Islet precursor cell (in vitro differentiated cells): Measurements from ENCODE around the gene TLE4.

Experiments
- DNase-seq: peaks from one replicate; pipeline ENCODE4 v3.0.0-alpha.2; 2018

The TLE4 gene

DNA sequence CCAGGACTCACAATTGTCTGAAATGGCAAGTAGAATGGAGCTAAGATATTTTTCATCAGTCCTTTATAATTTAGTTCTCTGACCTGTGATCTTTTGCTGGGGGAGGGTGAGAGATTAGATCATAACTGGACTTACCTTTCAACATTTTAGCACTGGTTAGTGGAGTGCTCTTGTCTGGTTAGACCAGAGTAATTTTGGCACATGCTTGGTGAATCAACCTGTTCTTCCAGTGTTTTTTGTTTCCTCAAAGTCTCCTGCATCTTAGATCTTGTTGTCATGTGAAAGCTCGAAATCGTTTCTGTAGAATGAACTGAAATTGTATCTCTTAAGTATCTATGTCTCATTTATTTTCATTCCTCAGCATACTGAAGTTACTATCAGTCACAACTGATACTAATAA lies 122.4 kb downstream of the TLE4 start:
- no peak for DNase-seq

DNA sequence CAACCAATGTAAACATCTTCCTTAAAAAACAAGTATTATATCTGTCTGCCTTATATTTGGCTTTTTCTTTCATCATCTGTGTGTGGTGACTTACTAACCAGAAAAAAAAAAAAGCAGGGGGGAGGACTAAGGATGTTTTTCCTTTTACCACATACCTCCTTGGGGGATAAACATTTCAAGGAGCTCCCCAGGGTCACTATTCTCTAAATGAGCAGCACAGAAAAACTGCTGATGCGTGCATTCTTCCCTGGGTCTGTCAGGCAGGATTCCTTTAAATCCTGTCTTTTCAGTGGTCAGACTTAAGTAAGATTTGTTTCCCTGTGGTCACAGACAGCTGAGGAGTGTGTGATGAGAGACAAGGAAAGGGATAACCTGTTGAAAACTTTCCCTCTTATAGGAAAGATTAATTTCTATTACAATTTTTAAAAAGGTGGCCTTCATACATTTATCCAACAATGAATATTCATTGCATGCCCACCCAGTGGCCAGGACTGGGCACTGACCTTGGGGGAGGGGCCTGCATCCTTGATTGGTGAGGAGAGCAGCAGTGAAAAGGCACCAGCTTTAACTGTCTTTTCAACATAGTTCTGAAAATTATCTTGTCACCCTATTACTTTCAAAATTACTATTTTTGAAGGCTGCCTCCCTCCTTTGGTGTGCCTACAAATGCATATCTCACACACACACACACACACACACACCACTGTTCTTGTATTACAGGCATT lies 123.1 kb downstream of the TLE4 start:
- DNase-seq = peak; percentile 82

DNA sequence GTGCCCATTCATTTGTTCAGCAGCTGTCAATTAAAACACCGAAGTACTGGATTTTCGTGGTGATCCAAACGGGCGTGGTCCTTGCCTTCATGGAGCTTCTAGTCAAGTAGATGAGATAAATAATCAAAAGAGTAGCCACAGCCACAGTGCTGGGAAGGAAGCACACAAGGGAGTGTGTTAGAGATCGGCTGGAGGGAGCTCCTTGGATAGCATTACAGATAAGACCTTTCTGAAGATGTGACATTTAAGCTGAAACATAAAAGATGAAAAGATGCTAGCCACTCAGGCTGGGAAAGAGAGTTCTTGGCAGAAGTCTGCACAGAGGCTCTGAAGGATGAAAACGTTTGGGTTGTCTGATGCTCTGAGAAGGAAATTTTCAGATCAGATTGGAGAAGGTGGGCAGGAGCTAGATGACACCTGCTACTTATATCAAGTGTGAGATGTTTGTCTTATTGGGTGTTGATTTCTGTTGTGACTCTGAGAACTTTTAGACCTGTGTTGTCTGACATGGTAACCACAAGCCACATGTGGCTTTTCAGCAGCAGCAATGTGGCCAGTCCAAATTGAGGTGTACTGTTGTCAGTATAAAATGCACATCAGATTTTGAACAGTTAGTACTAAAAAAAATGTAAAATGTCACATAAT lies 123.9 kb downstream of the TLE4 start:
- no peak for DNase-seq

DNA sequence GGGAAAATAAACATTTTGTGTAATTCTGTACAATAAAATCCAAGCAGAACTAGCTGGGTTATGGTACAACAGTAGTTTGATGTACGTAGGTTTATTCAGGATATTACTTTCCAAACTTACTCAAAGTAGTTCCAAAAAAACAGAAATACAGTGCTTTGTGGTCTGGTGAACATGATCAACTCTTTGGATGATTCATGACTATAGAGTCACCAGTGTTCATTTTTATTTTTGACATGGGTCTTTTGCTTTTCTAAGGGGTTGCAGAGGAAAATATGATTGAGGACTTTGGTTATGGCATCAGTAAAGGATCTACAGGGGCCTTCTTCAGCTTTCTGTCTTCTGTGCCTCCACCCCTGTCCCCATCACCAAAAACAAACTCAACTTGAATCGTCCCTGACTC lies 127.2 kb downstream of the TLE4 start:
- no peak for DNase-seq

DNA sequence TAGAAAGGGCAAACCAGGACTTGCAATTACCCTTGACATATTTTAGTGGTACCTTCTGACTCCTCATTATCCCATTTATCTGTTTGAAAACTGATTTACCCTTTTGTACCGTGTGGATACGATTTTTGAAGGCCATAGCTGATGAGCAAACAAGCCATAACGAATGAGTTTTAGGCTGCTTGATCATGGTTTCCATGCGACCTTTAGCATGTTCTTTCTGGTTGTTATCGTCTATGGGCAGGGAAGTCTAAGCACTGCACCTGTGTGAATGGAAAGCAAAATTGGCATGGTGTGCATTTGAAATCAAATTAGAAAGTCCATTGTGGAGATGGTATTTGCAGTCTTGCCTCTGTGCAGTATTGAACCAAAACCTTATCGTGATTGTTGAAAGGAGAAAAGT lies 127.7 kb downstream of the TLE4 start:
- no peak for DNase-seq

DNA sequence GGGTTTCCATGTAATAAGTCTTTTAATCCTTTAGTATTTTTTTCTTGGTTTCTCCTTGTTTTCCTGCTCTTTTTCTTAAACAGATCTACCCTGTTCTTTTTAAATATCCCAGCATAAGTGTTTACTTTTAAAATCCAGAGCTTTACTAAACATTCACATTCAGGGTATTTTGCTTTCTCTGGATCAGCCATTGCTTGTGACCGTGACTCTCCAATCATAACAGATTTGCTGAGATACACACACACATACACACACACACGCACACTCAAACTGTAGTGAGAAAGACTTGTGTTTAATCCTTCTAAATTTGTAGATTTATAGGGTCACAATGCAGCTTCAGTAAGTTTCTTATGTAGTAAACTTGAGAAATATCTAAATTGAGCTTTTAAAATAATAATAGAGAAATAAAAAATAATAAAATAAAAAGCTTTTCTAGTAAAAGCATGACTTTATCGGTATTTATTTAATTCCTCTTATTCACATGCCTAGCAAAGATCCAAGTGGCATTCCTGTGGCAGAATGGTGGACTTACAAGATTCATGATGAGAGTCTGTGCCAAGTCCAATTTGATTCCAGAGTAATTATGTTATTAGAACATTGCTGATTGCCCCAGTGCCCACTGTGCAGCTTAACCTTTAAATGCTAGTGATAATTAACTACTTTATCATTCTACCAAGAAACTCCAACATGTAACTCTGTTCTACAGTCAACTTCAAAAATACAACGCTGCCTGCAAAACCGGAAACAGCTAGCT lies 129.0 kb downstream of the TLE4 start:
- no peak for DNase-seq

DNA sequence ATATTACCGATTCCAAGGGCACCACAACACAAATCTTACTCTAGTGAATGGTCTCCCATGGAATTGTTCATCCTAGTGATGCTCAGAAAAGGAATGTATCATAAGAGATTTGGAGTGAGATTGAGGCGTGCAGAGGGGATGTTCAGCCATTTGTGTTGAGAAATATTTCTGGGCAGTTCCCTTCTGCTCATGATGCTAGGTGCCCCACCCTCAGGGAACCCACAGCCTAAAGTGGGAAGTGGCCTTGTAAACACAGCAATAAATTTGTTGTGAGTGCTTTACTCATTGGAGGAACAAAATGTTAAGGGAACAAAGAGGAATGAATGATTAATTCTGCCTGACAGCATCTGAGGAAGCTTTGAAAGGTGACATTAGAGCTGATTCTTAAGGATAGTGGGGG lies 129.9 kb downstream of the TLE4 start:
- no peak for DNase-seq

DNA sequence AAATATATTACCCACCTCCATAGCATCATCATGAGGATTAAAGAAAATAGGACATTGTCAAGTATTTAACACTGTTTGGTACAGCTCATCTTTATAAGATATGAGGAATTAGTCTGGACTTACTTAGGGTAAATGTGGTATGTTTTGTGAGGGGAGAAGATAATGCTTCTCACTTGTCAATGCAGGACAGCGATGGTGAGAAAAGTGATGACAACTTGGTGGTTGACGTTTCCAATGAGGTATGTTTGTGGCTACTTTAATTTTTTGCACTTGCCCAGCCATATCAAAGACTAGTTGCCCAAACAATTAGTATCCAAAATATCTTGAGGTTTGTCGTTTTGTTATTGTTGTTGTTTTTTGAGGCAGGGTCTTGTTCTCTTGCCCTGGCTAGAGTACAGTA lies 133.9 kb downstream of the TLE4 start:
- DNase-seq = no peak

DNA sequence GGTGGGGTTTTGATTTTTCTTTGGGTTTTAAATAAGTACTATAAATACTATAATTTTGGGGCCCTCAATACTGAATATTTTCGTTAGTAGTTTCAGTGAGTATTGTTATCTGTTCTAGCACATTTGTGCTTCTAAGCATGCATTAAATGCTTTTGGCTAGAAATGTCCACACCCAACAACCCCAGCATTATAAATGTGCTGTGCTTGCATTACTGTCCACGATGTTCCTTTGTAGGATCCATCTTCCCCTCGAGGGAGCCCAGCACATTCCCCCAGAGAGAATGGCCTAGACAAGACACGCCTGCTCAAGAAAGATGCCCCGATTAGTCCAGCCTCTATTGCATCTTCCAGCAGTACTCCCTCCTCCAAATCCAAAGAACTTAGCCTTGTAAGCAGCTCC lies 134.7 kb downstream of the TLE4 start:
- DNase-seq = no peak

DNA sequence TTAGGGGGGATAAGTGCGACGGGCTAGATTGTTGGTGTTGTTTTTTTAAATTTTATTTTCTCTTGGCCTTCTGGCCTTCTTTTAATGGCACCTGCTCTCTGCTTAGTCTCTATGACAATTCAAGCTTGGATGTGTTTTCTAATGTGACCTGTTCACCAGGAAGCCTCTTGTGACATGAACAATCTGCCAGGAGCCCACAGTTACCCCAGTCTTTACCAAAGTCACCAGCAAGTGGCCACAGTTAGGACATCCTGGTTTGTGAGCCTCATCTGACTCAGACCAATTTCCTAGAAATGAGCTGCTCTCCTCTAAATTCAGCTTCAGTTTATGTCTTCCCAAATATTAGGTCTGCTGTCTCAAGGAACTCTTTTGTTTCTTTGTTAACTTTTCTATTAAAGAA lies 135.8 kb downstream of the TLE4 start:
- no peak for DNase-seq

DNA sequence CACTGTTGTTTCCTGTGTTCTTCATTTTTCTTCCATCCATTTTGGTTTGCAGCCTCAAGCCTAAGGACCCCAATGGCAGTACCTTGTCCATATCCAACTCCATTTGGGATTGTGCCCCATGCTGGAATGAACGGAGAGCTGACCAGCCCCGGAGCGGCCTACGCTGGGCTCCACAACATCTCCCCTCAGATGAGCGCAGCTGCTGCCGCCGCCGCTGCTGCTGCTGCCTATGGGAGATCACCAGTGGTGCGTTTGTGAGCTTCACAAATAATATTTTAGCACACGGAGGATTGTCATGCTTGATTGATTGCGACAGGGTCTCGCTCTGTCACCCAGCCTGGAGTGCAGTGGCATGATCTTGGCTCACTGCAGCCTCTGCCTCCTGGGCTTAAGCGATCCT lies 136.8 kb downstream of the TLE4 start:
- DNase-seq = no peak

DNA sequence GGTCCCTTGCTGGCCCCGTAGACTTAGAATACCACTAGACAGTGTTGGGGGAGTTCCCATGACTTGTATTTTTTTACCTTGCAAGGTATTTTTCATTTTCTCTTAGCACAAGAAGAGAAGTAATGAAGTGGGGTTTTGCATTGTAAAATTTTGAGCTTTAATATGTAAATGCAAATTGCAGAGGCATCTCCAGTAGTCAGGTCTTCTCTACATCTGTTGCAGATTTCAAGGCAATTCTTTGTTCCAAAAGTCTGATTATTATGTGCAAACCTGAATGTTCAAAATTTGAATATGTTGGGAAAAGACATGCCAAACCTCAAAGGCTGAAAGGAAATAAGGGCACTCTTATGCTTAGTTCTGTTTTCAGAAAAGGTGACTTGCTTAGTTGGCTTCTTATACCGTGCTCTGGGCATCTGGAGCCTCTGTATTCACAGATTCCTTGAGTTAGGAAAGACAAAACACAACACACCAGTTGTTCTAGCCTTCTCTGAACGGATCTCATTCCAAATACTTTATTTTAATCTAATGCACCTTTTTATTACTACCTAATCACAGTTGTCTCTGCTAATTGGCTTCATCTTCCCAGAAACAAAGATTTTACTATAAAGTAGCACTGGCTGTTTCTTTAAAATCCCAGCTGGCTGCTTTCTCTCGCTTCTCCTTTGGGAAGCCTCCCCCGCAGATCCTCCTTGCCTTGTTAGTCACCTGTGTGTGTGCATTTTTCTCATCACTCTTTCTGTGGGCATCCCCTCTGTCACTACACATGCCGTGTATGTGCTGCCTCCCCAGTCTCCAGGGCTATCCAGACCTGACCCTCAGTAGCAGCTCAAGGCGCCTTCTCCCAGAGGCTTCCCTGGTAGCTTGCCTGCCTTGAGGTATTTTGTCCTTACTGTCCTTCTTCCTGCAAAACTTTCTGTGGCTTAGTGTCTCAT lies 138.2 kb downstream of the TLE4 start:
- no peak for DNase-seq

DNA sequence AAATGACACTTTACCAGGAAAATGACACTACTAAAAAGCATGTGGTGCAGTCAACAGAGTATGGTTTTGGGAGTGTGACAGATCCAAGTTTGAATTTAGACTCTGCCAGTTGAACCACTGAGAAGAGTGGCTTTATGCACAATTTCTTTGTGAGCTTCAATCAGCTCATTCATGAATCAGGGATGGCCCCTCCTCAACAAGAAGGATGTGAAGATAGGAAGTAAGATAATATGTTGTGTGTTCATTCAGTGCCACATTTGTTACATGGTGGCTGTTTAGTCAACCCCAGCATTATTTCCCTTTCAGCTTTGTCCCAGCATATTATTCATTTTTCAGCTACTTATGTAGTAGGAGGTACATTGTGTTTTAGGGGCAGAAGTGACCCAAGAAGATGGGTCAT lies 140.1 kb downstream of the TLE4 start:
- DNase-seq = no peak

DNA sequence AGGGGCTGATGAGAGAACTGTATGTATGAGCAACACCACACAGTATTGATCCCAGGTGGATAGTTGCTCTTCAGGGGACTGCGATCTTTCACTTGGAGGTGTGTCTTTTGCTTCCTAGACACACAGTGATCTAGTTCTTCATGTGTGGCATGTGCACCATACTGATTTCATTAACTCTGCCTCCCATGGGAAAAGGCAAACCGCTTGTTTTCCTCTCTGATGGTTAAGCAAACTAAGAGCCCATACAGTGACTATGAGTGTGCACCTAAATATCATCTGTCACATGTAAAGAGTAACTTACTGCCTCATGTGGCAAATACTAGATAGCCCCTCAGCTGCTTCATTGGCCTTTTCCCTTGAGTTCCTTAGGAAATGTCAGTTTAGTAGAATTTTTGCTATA lies 147.3 kb downstream of the TLE4 start:
- no peak for DNase-seq

DNA sequence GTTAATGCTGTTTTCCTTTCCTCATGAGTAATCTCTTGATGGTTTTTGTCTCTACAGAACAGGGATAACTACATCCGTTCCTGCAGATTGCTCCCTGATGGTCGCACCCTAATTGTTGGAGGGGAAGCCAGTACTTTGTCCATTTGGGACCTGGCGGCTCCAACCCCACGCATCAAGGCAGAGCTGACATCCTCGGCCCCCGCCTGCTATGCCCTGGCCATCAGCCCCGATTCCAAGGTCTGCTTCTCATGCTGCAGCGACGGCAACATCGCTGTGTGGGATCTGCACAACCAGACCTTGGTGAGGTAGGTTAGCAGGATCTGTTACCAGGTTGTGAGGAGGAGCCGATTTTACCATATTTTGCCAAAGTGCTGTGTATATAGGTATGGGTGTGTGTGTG lies 148.2 kb downstream of the TLE4 start:
- no peak for DNase-seq

DNA sequence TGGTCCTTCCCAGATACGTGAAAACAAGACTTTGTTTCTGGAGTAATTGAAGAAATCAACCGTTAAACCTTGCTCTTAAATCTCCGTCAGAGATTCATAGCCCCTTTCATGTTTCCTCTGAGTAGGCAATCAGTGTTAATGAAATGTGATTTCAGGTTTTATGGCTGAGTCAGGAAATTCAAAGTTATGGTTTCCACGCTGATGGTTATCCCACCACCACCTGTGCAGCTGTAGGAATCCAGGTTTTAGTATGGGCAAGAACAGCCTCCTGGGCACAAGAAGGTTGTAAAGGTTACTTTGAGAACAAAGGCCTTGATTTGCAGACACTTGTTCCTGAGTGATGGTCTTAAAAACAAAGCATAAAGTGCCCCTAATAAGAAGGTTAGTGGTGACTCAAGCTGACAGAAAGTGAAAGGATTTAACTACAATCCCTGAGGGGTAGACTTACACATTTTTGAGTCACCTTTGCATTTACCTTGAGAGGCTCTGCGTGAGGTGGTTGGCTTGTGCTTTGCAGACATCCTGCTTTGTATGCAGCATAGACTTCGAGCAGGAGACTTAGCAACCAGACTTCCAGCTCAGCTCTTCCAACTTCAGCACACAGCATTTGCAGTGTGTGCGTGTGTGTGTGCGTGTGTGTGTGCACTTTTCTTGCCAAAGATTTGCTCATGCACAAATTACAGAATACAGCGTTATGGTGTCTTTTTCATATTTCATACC lies 159.6 kb downstream of the TLE4 start:
- no peak for DNase-seq

DNA sequence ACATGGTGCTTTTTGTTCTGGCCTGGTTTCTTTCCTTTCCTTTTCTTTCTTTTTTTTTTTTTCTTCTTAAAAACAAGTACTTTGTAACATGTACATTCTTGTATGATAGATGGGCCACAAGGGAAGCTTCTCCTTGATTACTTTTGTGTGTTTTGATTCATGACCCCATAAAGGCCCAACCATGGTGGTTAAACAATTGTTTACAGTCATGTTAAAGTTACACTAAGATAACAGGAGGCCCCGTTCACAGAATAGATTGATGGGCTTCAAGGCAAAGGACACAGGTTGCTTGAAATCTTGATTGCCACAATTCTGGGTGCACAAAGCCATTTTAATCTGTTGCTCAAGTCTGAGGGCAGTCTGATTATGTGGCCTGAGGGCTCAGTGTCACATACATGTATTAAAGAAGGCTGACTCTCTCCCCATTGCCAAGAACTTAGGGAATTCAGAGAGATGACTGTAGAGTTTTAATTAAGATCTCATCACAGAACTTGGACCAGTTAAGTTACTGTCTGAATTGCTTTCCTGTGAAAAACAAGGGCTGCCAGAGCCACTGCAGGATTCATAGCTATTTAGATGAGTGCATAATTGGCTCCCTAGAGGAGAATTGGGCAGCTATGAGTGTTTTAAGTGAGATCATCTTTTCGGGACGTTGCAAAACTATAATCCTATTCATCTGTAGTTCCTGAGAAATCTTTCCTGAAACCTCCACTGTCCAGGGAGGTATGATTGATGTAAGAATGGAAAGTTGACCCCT lies 163.4 kb downstream of the TLE4 start:
- no peak for DNase-seq

DNA sequence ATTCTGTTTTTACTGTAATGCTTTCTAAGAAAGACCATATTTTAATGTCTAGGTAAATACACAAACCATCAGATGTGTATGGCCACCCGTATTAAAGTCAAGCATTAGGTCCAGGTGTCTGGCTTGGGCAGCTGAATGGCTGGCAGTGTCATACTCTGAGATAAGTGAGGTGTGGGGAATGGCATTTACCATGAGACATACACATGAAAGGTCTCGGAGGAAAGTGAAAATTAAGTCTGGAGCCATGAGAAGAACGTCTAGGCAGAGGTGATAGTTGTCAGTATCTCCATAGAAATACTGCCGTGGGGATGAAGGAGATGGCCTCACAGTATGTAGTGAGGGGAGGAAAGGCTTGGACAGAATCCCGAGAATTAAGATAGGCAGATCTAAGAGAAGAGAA lies 164.3 kb downstream of the TLE4 start:
- no peak for DNase-seq

DNA sequence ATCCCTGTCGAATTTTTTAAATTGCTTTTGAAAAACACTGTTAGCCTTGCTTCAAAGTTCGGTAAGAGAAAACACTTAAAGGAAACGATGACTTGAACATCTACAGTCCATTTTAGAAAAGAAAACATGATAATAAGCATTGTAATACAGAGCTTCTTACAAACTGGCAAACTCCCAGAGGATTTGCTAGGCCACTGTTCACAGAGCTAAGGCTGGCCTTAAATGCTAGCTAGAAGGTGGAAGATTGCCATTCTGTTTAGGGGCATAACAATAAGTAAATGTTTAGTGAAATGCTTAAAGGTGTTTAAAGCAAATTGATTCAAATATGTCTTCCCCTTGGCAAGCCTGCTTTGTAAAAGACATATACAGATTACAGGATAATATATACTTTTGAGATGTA lies 169.6 kb downstream of the TLE4 start:
- DNase-seq = no peak

DNA sequence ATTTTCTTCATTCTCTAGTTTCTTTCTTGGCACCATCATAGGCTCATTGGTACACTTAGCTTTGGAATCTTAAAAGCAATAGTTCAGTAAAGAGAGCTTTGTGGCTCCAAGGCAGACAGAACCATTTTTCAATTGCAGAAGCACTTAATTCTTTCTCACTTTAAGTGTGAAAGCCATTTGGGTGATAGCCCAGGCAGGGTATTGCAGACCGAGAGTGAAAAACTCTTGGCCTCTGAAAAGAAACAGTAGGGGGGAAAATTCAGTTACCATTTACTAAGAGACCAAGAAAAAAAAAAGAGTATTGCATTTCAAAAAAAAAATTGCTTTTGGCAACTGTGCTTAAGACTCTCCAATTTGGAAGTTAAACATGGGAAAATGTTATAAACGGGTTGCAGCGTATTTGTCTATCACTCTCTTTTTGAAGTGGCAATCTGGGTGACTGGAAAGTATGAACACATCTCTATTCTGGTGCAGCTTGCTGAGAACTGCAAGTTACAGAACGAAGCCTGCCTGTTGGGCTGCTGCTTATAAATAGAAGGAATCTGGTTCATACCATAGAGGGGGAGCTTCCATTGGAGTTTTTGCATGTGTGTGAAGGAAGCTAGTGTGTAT lies 170.5 kb downstream of the TLE4 start:
- DNase-seq = no peak

DNA sequence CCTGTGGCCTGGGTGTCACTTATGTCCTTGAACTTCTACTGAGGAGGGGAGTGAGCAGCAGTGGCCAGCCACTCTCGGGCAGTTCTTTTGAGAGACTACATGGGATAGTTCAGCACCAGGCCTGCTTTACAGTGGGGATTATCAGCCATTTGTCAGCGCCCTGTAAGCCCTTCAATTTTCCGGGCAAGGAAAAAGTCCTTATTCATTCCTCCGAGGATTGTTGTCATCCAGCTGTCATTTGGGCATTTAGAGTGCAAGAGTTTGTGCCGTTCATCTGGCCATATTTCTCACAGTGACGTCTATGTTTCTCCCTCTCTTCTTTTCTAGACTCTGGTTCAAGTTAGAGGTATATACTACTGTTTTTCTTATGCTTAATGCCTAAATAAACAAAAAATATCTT lies 172.8 kb downstream of the TLE4 start:
- no peak for DNase-seq
